Motor neuron (in vitro differentiated cells): Measurements from ENCODE around the gene TMEM164. TPM values are rescaled to one million over a fixed set of nuclear protein-coding genes. Genes with fewer than 3 reads are reported as not detected.

Experiments
- ATAC-seq, 8 experiments: fragments of 200-7000 bp; cut with Tn5 transposase; replicated peaks in 6 of 8; 2 replicates each; pipeline ENCODE4 v1.8.0; 2021; ENCODE audit warnings: mild to moderate bottlenecking in 8 of 8, moderate library complexity in 8 of 8
- H3K27ac ChIP-seq, 2 donors: fragments of 250-450 bp; sonication (Bioruptor Pico); 2 replicates each; pipeline ENCODE4 v1.9.0; 2021; ENCODE audit warnings: antibody characterized with exemption in 2 of 2, mild to moderate bottlenecking in 2 of 2, moderate library complexity in 1 of 2
- H3K4me1 ChIP-seq, 2 donors: fragments of 250-450 bp; sonication (Bioruptor Pico); replicated peaks in 1 of 2; 2 replicates each; pipeline ENCODE4 v1.6.1; 2021; ENCODE audit warnings: antibody characterized with exemption in 2 of 2, mild to moderate bottlenecking in 2 of 2, moderate library complexity in 1 of 2
- H3K4me3 ChIP-seq, 5 donors: fragments of 250-450 bp; sonication (Bioruptor Pico); 2 replicates each; pipeline ENCODE4 v1.9.0; 2021; ENCODE audit warnings: antibody characterized with exemption in 5 of 5, mild to moderate bottlenecking in 5 of 5, moderate library complexity in 4 of 5
- WGBS, 10 experiments: fragments of 450-650 bp; shearing (Covaris generic); methylation state at CpG; one replicate each; pipeline ENCODE4 v1.0.0; 2022; 5-methylcytosine and 5-hydroxymethylcytosine counted together
- in situ Hi-C, 9 experiments: fragments of 400-800 bp; cut with MboI; loops; one replicate each; pipeline ENCODE4 v1.15.0; 2021; ENCODE audit warnings: low sequenced_read_pairs in 9 of 9, low pct_unique_long_range_greater_than_20kb in 2 of 9; ENCODE audit not compliant: unreplicated experiment in 9 of 9
- total RNA-seq, 8 experiments: library from RNA; unstranded; fragments of 300-600 nt; gene quantifications; 2 replicates each; pipeline versions ENCODE4 v1.2.3 to v1.2.4, GENCODE V29; 2022

TMEM164 gene
- total RNA-seq, 8 experiments from 2014 or later = 9.3 to 38.2 (median 19.1) TPM

GRCh38 chrX:110188701-110189558, 186.0 kb downstream of the TMEM164 start:
- in situ Hi-C loops = no loop called here
- ATAC-seq = no peak
- 33 to 100% (median 83%) methylated on average over 1 to 2 of the region's 4 CpGs; no CpG with 5 or more reads in 6 of the 10 experiments for WGBS, 10 experiments

GRCh38 chrX:110192516-110192915, 189.6 kb downstream of the TMEM164 start:
- no peak for ATAC-seq
- no peak overlapping the region for H3K4me3 ChIP-seq
- WGBS, 10 experiments = 50 to 90% (median 63%) methylated on average over 2 to 4 of the region's 4 CpGs; no CpG with 5 or more reads in 7 of the 10 experiments
- no peak overlapping the region for H3K27ac ChIP-seq
- in situ Hi-C loops = no loop called here
- H3K4me1 ChIP-seq = no peaks in the 10 kb centered on the region

More at GRCh38 chrX:110188701-110189558, 186.0 kb downstream of the TMEM164 start:
- H3K4me3 ChIP-seq = no peak overlapping the region
- H3K4me1 ChIP-seq = no peaks in the 10 kb centered on the region
- H3K27ac ChIP-seq = no peak overlapping the region

- no peak for ATAC-seq
- 35 to 80% methylated on average over 1 to 3 of the region's 3 CpGs; no CpG with 5 or more reads in 8 of the 10 experiments for WGBS, 10 experiments
- in situ Hi-C loops = no loop called here
- Histone ChIP-seq H3K4me1 (no peaks in the 10 kb centered on the region), H3K27ac (no peak overlapping the region), H3K4me3 (no peak overlapping the region)
Measured at GRCh38 chrX:110194977-110195376, 192.1 kb downstream of the TMEM164 start.

GRCh38 chrX:110201799-110202198, 198.9 kb downstream of the TMEM164 start:
- WGBS, 10 experiments = 42 to 100% (median 90%) methylated on average over 1 to 3 of the region's 3 CpGs; no CpG with 5 or more reads in 4 of the 10 experiments
- Histone ChIP-seq H3K4me1 (no peaks in the 10 kb centered on the region), H3K4me3 (no peak overlapping the region), H3K27ac (no peak overlapping the region)
- in situ Hi-C loops = no loop called here
- ATAC-seq = no peak

GRCh38 chrX:110204986-110205385, 202.1 kb downstream of the TMEM164 start:
- Histone ChIP-seq H3K27ac (no peak overlapping the region), H3K4me1 (no peaks in the 10 kb centered on the region), H3K4me3 (no peak overlapping the region)
- no peak for ATAC-seq
- in situ Hi-C loops = no loop called here

GRCh38 chrX:110208092-110208491, 205.2 kb downstream of the TMEM164 start:
- Histone ChIP-seq H3K27ac (no peak overlapping the region), H3K4me3 (no peak overlapping the region), H3K4me1 (no peaks in the 10 kb centered on the region)
- in situ Hi-C loops = no loop called here
- no peak for ATAC-seq
- 45 to 100% (median 83%) methylated on average over 1 to 2 of the region's 2 CpGs; no CpG with 5 or more reads in 4 of the 10 experiments for WGBS, 10 experiments

GRCh38 chrX:110210417-110211139, 207.7 kb downstream of the TMEM164 start:
- in situ Hi-C loops = no loop called here
- WGBS, 10 experiments = 0 to 100% (median 67%) methylated on average over 1 to 4 of the region's 5 CpGs; no CpG with 5 or more reads in 5 of the 10 experiments
- Histone ChIP-seq H3K27ac (no peak overlapping the region), H3K4me1 (no peaks in the 10 kb centered on the region), H3K4me3 (no peak overlapping the region)
- peak in 4 of 8 experiments; percentile 25 to 52 (median 38) for ATAC-seq

GRCh38 chrX:110211340-110211739, 208.4 kb downstream of the TMEM164 start:
- 20 to 100% (median 80%) methylated on average over 1 of the region's 1 CpG; no CpG with 5 or more reads in 6 of the 10 experiments for WGBS, 10 experiments
- no peak for ATAC-seq
- Histone ChIP-seq H3K4me1 (no peaks in the 10 kb centered on the region), H3K4me3 (no peak overlapping the region), H3K27ac (no peak overlapping the region)
- in situ Hi-C loops = no loop called here

- WGBS, 10 experiments = 34 to 100% (median 72%) methylated on average over 1 to 3 of the region's 3 CpGs; no CpG with 5 or more reads in 4 of the 10 experiments
- ATAC-seq = no peak
- no peak overlapping the region for H3K27ac ChIP-seq
- H3K4me3 ChIP-seq = no peak overlapping the region
- no peaks in the 10 kb centered on the region for H3K4me1 ChIP-seq
- in situ Hi-C loops = no loop called here
Measured at GRCh38 chrX:110212299-110212698, 209.4 kb downstream of the TMEM164 start.

GRCh38 chrX:110213183-110213582, 210.3 kb downstream of the TMEM164 start:
- H3K27ac ChIP-seq = no peak overlapping the region
- ATAC-seq = no peak
- no peaks in the 10 kb centered on the region for H3K4me1 ChIP-seq
- H3K4me3 ChIP-seq = no peak overlapping the region
- in situ Hi-C loops = no loop called here
- 86 to 100% (median 100%) methylated on average over 1 of the region's 1 CpG; no CpG with 5 or more reads in 7 of the 10 experiments for WGBS, 10 experiments

- 86 to 100% (median 100%) methylated on average over 1 of the region's 1 CpG; no CpG with 5 or more reads in 7 of the 10 experiments for WGBS, 10 experiments
- no peaks in the 10 kb centered on the region for H3K4me1 ChIP-seq
- in situ Hi-C loops = no loop called here
- ATAC-seq = no peak
- no peak overlapping the region for H3K4me3 ChIP-seq
- no peak overlapping the region for H3K27ac ChIP-seq
Measured at GRCh38 chrX:110214684-110215083, 211.8 kb downstream of the TMEM164 start.

- WGBS, 10 experiments = 20 to 100% (median 44%) methylated on average over 1 of the region's 1 CpG; no CpG with 5 or more reads in 7 of the 10 experiments
- no peaks in the 10 kb centered on the region for H3K4me1 ChIP-seq
- no peak for ATAC-seq
- no peak overlapping the region for H3K4me3 ChIP-seq
- no peak overlapping the region for H3K27ac ChIP-seq
- in situ Hi-C loops = no loop called here
Measured at GRCh38 chrX:110215411-110215810, 212.5 kb downstream of the TMEM164 start.

GRCh38 chrX:110216027-110216426, 213.1 kb downstream of the TMEM164 start:
- WGBS, 10 experiments = 55 to 100% (median 96%) methylated on average over 1 to 4 of the region's 4 CpGs; no CpG with 5 or more reads in 5 of the 10 experiments
- H3K4me3 ChIP-seq = no peak overlapping the region
- no peak for ATAC-seq
- in situ Hi-C loops = no loop called here
- no peak overlapping the region for H3K27ac ChIP-seq
- H3K4me1 ChIP-seq = no peaks in the 10 kb centered on the region
